ENCODE data around the gene SNAPC2.

The SNAPC2 gene

GRCh38 chr19:7970716-7971448, 50.7 kb downstream of the SNAPC2 start:
- peak; percentile 73 for TF ChIP-seq CTCF (IDR thresholded peaks at IDR 0.05; ENCODE audit: borderline replicate concordance, control extremely low read depth, extremely low read depth, insufficient read depth, missing control alignments)
- in situ Hi-C loops (cut with MboI; ENCODE audit: low sequenced_read_pairs, unreplicated experiment) = no loop called here
- DNase-seq (ENCODE audit: low spot score) = peak; percentile 73

DNA sequence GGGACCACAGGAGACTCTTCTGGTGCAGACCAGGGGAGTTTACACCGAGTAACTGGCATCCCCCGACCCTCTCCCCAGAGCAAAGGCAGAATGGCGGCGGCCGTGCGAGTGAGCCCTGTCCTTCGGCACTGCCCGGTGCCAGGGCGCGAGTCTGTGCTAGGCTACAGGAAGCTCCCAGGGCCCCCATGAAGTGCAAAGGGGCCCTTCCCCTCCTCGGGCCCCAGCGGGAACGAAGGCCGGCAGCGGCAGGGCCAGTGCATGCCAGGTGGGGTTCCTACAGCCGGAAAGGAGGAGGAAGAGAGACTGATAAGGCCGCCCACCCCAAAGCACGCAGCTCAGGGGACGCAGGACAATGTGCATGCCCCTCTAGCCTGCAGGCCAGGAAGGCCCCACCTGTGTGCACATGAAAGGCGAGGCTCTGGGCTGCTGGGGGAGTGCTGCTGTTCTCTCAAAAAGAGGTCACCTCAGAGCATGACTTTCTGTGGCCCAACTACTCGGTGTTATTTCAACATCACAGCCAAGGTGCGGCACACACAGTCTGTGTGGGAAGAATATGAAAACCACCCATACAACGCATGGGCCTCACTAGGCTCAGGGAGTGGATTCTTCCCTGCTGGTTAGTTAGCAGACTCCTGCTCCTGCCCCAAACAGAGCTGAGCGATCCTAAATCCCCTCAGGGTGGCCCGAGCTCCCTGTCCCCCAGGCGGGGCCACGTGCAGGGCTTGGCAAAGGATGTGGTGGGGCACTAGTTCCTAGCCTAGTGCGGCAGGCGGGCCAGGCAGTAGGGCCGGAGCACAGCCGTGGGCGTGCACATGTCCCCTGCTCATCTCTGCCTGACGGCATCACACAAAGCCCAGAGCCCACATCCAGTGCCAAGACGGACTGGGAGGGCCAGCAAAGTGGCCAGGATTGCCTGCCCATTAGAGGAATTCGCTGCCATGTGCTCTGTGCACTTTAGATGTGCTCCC, 51.7 kb downstream of the SNAPC2 start:
- no peak for TF ChIP-seq CTCF (IDR thresholded peaks at IDR 0.05; ENCODE audit: borderline replicate concordance, control extremely low read depth, extremely low read depth, insufficient read depth, missing control alignments)
- in situ Hi-C loops (cut with MboI; ENCODE audit: low sequenced_read_pairs, unreplicated experiment) = no loop called here

More for the DNA sequence above, 51.7 kb downstream of the SNAPC2 start:
- no peak for DNase-seq (ENCODE audit: low spot score)
